Stimulated activated CD4-positive, alpha-beta T cell treated with anti-CD3 and anti-CD28 coated beads, Interleukin-15, amount 100 ng/mL, for 48 hours (primary cell): Measurements from ENCODE around the gene MYG1.
A peak's percentile ranks its signal among the peaks of the same experiment; 100 is the strongest.
"Not testable (repeated sequence)": the region's sequence is repeated elsewhere in the genome, so short reads cannot be mapped to it uniquely, and the experiment has no call there.

Source experiments
- DNase-seq, 2 donors: peaks; one replicate each; pipeline ENCODE4 v3.0.0-alpha.2; 2020; ENCODE audit warnings: low read depth in 2 of 2

MYG1 gene

DNA sequence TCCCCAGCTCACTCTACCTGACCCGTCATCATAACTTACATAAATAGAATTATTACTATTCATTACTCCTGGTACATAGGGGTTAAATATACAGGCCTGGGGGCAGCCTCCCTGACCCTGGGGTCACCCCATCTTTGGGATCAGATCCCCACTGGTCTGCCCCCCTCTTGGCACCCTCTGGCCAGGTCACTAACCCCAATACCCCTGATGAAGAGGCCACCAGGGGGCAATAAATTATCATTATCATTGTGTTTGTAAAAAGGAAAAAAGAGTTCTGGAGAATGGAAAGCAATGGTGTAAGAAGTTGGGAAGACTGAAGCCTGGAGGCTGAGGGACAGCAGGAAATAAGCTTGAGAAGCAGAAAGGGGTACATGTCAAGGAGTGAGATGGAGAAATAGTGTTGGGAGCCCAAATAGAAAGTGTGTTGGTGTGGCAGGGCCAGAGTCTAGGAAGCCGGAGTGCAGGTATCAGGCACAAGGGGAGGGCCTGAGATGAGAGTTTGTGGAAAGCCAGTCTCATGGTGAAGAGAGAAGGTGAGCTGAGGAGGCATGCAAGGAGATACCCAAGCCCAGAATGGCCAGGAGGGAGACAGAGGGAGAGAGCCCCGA, 28.0 kb downstream of the MYG1 start:
- no peak for DNase-seq

DNA sequence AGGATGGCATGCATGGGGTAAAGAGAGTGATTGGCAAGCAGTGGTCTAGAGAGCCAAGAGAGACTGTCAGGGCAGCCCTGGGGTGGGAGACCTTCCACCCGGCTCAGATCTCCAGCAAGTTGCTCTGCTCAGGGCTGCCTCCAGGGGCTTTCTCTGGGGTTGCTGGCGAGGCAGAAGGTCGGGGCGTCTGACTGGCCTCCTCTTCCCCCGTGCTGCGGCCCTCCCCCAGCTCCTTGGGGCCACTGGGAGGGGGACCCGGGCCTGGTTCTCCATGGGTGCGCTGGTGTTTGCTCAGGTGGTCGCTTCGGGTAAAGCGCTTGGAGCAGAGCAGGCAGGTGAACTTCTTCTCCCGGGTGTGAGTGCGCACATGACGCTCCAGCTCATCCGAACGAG, 28.5 kb downstream of the MYG1 start:
- no peak for DNase-seq

GRCh38 chr12:53330671-53331070, 31.2 kb downstream of the MYG1 start:
- DNase-seq: no peak

- not testable (repeated sequence) for DNase-seq
Measured at GRCh38 chr12:53332339-53332738, 32.8 kb downstream of the MYG1 start.

DNA sequence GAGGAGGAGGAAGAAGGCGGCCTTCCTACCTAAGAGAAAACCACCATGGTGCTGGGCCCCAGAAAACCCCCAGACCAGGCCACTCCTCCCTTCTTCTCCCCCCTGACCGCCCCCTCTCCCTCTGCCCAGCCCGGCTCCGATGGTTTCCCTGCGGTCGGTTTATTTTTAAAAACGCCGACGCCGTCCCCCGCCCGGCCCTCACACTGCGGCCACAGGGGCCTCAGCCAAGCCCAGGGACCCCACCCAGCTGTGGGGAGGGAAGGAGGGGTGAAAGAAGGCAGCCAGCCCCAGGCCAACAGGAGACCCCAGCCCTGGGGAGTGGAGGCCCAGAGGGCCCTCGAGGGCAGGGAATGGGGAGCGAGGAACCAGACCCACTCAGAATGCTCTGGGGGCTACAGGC, 33.2 kb downstream of the MYG1 start:
- DNase-seq: no peak

GRCh38 chr12:53333289-53333688, 33.8 kb downstream of the MYG1 start:
- no peak for DNase-seq

GRCh38 chr12:53333845-53334244, 34.4 kb downstream of the MYG1 start:
- DNase-seq: no peak

GRCh38 chr12:53334822-53335221, 35.3 kb downstream of the MYG1 start:
- no peak for DNase-seq

DNA sequence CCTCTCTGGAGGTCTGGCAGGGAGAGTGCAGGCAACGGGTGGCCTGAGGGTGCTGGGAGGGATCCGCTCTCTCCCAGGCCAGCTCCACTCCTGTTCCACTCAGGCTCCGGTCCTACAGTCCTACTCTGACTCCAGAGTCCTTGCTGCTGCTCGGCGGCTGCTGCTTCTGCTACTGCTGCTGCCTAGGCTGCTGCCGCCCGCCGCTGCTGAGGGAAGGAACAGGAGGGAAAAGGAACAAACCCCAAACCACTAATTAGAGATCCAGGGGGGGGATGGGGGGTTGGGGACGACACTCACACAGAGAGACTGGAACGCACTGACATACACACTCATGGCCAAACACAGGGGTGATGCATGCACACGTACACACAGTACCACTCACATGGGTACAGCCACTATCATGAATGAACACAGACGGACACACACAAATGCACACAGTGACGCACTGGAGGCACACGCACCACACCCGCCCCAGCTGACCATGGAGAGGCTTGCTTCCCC, 36.7 kb downstream of the MYG1 start, which contains the start of gene SP7:
Gene SP7, minus strand, starts transcription at position 174 of the 501 bp plus-strand sequence. CDS start 708 bp downstream, outside the sequence.
- no peak for DNase-seq

DNA sequence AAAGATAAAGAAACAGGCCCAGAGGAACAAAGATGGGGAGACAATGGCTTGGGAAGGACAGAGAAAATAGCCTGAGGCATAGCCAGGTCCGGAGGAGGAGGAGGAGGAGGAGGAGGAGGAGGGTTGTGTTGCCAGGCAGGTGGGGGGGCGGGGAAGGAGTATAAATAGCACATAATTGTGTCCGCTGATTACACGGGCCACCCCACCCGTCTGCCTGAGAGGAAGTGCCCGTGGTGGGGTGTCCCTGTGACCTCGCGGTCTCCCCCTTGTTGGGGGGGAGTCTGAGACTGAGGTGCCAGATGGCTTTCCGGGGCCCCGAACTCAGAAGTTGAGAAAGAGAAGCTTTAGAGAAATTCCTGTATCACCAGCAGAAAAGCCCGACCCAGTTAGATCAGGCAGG, 38.5 kb downstream of the MYG1 start:
- DNase-seq: no peak

- DNase-seq: no peak
Measured at GRCh38 chr12:53338916-53339315, 39.4 kb downstream of the MYG1 start.

GRCh38 chr12:53340398-53340797, 40.9 kb downstream of the MYG1 start:
- no peak for DNase-seq

DNA sequence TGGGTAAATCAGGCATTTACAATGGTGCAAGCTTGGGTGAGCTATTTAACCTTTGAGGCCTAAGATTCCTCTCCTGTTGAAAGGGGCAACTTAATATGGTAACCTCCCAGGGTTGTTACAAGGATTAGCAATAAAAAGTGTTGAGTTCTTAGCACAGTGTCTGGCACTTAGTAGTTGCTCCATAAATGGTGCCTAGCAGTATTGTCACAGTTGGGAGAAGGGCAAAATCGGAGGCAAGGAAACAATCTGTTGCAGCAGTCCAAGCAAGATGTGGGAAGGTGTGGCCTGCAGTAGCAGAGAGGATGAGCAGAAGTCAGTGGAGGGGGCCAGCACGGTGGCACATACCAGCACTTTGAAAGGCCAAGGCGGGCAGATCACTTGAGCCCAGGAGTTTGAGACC, 44.0 kb downstream of the MYG1 start:
- DNase-seq: no peak

GRCh38 chr12:53343969-53344368, 44.5 kb downstream of the MYG1 start:
- DNase-seq: no peak

GRCh38 chr12:53344487-53344823, 45.0 kb downstream of the MYG1 start:
- DNase-seq: no peak

- DNase-seq: peak; percentile 50 to 72
Measured at GRCh38 chr12:53344824-53345485, 45.5 kb downstream of the MYG1 start.

GRCh38 chr12:53345486-53346188, 46.1 kb downstream of the MYG1 start:
- DNase-seq: no peak

- no peak for DNase-seq
Measured at GRCh38 chr12:53346491-53346890, 47.0 kb downstream of the MYG1 start.

DNA sequence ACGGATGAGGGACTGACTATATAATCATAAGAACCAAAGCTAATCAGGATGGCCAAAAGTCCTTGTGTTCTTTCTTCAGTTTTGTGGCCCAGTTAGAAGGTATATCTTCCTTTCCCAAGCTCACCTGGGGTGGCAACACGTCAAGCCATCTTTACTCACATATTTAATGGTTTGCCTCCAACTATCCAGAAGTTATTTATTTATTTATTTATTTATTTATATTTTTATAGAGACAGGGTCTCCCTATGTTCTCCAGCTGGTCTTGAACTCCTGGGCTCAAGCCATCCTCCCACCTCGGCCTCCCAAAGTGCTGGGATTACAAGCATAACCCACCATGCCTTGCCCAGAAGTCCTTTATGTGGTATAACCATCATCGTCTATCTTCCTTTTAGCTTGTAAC, 48.4 kb downstream of the MYG1 start:
- DNase-seq: no peak

DNA sequence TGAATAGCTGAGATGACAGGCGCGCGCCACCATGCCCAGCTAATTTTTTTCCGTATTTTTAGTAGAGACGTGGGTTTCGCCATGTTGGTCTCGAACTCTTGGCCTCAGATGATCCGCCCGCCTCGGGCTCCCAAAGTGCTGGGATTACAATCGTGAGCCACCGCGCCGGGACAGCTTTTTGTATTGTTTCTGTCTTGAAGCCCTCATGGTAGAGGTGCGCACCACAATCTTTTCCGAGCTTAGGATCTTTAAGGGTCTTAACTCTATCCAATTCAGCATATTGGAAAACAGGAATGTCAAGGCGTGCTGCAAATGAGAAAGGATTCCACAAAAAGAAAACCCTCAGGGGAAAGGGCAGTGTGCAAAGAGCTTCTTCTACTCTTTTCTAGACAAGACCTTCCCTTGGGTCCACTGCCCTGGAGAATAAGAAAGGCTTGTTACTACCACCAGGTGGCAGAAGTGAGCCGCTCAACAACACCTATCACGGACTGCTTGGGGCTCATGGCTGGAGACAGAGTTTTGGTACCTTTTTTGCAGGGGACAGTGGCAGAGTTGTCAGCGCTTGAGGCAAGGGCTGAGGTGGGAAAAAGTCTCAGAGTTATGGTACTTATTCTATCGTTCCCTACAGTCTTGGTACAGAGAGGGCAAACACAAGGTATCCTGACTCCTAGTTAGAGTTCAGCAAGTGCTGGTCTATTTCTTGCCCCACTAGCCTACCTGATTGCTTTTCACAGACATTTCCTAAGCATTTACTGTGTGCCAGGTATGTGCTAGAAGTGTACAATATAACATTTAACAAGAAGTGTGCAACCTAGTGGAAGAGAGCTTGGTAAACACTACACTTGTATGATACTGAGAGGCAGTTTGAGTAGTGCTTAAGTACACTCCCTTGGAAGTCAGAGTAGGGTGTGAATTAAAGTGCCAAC, 53.1 kb downstream of the MYG1 start:
- peak; percentile 74 to 78 for DNase-seq

DNA sequence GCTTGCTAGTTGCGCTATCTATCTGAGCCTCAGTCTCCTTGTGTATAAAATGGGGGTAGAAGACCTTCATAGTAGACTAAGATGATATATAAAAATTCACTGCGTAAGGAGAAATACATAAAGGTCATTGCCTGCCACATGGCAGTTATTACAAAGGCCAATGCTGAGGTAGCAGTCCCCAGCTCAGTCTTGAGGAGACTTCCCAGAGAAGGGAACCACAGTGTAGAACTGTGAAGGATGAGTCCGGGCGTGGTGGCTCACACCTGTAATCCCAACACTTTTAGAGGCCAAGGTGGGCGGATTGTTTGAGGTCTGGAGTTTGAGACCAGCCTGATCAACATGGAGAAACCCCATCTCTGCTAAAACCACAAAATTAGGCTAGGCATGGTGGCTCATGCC, 53.8 kb downstream of the MYG1 start:
- no peak for DNase-seq

GRCh38 chr12:53355121-53355520, 55.6 kb downstream of the MYG1 start:
- no peak for DNase-seq
